Measurements from ENCODE around the gene SYPL2.
A peak's percentile ranks its signal among the peaks of the same experiment; 100 is the strongest.

DNA sequence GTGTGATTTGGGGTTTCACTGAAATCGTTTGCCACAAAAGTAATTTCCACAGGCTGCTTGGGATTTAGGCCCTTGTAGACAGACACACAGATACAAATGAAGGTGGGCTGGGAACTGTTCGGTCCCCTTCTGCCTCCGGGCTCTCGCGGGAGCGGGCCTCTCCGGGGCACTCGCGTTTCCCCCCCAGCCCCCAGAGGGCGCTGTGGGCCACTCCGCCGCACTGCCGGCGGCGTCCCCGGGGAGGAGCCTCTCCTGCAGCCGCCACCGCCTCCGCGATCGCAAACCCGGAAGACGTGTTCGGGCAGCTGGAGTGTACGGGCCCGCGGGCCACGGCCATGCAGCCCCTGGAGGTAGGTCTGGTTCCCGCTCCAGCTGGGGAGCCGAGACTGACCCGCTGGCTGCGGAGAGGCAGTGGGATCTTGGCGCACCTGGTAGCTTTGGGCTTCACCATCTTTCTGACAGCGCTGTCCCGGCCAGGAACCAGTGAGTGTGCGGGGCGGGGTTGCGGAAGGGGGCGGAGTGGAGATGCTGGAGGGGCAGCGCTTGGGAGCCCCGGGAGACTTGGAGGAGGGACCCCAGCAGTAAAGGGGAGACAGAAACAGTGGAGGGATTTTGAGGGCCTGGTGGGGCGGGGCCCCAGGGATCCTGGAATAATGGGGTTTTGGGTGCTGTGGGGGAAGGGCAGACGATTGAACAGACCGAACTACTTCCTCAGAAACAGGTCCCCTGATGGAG, 27.6 kb downstream of the SYPL2 start, which contains the start of gene CYB561D1:
- TF ChIP-seq, protein P1, sequence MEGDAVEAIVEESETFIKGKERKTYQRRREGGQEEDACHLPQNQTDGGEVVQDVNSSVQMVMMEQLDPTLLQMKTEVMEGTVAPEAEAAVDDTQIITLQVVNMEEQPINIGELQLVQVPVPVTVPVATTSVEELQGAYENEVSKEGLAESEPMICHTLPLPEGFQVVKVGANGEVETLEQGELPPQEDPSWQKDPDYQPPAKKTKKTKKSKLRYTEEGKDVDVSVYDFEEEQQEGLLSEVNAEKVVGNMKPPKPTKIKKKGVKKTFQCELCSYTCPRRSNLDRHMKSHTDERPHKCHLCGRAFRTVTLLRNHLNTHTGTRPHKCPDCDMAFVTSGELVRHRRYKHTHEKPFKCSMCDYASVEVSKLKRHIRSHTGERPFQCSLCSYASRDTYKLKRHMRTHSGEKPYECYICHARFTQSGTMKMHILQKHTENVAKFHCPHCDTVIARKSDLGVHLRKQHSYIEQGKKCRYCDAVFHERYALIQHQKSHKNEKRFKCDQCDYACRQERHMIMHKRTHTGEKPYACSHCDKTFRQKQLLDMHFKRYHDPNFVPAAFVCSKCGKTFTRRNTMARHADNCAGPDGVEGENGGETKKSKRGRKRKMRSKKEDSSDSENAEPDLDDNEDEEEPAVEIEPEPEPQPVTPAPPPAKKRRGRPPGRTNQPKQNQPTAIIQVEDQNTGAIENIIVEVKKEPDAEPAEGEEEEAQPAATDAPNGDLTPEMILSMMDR (IDR thresholded peaks at IDR 0.05): peak; percentile 69 to 91 (median 88)
- TF ChIP-seq POLR2AphosphoS5 (IDR thresholded peaks at IDR 0.05): peak; percentile 42 to 78 (median 63)
